Activated CD4-positive, alpha-beta T cell treated with anti-CD3 and anti-CD28 coated beads for 4 hours (primary cell): ENCODE results near the gene NKX2-3.

Source experiments
- DNase-seq, 2 donors: peaks; one replicate each; pipeline ENCODE4 v3.0.0-alpha.2; 2020

NKX2-3 gene

DNA sequence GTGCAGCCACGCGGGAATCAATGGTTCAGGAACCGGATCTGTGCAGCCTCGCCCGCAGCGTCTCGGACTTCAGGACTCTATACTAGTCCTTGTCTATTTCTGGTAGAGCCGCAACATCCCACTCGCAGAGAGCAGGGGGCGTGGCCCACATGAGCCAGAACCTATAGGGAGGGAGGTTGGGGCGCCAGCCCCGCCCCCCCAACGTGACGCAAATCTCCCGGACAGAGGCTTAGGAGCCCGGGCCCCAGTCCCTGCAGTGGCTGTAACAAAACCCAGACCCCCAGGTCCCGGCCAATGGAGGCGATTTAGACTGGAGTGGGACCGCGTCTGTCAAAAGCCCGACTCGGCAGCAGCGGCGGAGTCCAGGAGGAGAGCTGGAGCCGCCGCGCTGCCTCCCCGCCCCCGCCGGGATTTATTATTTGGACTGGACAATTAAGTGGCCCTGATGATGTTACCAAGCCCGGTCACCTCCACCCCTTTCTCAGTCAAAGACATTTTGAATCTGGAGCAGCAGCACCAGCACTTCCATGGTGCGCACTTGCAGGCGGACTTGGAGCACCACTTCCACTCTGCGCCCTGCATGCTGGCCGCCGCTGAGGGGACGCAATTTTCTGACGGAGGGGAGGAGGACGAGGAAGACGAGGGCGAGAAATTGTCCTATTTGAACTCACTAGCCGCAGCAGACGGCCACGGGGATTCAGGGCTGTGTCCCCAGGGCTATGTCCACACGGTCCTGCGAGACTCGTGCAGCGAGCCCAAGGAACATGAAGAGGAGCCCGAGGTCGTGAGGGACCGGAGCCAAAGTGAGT, at the start of gene NKX2-3:
TSS of gene NKX2-3 (plus strand) at position 256 of the 809 bp plus-strand sequence. CDS start at position 446, 190 bp downstream.
- no peak for DNase-seq

DNA sequence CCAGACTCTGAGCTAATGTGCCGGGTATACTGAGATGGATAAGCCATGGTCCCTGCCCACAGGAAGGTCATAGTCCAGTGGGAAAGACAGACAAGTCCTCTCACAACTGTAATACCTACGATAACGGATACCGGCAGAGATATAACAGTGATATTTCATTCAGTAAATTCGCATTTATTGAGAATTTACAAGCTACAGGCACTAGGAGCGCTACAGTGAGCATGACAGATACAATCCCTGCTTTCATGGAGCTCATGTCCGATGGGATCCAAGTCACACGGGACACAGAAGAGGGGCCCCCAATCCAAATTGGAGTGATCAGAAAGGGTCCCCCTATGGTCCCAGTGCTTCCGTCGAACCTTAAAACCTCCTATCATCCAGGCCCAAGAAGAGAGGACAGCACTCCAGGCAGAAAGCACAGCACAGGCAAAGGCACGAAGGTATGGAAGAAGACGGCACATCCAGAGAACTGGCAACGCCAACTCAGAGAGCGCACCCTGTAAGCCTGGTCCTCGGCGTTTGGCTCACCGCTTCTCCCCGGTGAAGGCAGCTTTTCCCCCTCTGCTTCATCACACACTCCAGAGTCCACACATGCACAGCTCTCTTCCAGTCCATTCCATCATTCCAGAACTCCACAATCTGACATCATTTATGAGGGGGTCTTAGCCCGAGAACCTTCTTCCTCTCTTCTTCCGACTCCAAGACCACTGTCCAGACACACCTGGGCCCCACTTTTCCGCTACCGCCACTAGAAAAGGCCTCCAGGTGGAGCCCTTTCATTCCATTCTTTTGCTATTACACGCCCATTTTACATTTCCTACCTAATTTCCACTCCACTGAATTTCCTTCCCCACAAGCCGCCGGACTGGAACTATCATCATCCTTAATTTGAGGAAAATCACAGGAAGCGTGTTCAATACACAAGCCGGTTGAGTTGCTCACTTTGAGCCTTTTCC, 47.8 kb upstream of the NKX2-3 start:
- no peak for DNase-seq

DNA sequence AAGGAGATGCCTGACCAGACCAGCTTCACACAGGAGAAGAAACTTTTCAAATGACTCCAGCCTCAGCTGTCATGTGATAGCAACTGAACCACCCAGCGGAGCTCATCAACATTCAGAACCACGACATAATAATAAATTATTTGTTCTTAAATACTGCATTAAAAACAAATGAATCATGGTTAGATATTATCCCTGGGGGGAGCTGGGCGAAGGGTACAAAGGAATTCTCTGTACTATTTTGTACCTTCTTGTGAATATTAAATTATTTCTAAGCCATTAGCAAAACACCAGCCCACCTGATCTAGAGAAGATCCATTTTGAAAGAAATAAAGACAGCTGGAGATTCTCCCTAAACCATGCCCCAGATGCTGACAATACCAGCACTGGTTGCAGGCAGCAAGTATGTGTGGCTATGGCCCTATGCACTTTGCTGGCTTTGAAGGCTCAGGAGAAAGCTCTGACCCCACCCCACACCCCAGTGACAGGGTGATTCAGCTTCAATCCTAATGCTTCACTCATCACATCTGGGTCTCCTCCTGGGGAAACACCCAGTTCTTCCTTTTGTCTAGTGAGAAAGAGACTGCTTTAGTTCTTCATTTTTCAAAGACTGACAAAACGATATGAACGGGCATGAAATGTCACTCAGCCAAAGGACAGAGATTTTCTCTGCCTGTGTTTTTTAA, 45.5 kb upstream of the NKX2-3 start:
- DNase-seq: no peak

- no peak for DNase-seq
Measured at GRCh38 chr10:99489271-99489670, 43.5 kb upstream of the NKX2-3 start.

DNA sequence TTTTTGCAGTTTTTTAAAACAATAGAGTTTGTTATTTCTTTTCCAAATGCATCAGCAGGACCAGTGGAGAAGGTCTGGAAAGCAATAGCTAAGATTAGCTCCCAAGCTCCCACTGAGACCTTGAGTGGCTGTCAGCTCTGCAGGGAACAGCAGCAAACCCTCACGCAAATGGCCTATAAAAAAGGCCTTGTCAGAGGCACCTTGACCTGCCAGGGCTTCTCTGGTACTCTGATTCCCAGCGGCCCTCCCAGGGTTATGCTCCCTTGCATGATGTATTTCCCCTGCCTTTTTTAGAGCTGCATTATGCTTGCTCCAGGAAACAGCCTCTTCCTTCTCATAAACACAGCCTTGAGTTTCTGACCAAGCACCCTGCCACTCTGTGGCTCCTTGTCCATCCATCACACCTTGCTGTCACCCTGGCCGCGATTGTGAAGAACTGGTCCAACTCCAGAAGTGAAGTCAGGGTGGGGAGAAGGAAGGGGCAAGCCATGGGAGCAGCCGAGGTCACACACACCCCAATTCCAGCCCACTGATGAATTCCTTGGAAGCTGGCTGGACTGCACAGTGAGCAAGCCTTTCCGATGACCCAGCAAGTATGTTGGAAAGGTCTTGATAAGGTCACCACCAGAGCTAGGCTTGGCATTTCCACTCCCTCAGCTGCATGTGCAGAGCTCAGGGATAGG, 35.3 kb upstream of the NKX2-3 start:
- DNase-seq: no peak

- no peak for DNase-seq
Measured at GRCh38 chr10:99506416-99506815, 26.3 kb upstream of the NKX2-3 start.

DNA sequence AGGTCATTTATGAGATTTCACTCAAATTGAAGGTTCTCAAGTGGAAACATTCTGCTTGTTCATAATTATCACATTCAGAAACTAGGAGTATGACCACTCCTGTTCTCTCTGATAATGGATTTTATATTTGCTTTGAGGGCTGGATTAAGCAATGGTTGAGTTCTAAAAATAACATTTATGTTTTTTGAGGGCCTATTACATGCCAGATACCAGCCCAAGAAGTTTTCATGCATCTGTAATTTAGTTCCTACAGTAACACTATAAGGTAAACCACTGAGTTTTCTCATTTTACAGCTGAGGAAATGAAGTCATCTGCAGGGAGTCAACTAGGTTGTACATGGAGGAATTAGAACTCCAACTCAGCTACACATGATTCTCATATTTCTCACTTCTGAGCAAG, 25.5 kb upstream of the NKX2-3 start:
- no peak for DNase-seq

- DNase-seq: no peak
Measured at GRCh38 chr10:99513061-99513460, 19.7 kb upstream of the NKX2-3 start.

DNA sequence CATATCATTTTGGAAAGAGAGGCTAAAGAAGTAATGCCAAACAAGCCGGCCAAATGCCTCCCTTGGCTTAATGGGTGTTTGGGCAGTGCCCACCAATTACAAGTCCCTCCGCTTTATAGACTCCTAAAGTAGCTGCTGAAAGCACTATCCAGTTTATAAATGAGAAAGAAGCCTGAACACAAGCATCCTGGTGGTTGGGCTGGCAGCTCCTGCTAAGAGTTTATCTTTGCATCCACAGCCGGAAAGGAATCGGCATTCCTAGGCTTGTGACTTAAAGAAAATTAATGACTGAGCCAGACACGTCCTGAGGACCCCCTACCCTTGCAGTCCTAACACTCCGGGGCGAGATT, 13.1 kb upstream of the NKX2-3 start:
- DNase-seq: no peak

GRCh38 chr10:99520040-99520846, 12.5 kb upstream of the NKX2-3 start:
- DNase-seq: no peak

DNA sequence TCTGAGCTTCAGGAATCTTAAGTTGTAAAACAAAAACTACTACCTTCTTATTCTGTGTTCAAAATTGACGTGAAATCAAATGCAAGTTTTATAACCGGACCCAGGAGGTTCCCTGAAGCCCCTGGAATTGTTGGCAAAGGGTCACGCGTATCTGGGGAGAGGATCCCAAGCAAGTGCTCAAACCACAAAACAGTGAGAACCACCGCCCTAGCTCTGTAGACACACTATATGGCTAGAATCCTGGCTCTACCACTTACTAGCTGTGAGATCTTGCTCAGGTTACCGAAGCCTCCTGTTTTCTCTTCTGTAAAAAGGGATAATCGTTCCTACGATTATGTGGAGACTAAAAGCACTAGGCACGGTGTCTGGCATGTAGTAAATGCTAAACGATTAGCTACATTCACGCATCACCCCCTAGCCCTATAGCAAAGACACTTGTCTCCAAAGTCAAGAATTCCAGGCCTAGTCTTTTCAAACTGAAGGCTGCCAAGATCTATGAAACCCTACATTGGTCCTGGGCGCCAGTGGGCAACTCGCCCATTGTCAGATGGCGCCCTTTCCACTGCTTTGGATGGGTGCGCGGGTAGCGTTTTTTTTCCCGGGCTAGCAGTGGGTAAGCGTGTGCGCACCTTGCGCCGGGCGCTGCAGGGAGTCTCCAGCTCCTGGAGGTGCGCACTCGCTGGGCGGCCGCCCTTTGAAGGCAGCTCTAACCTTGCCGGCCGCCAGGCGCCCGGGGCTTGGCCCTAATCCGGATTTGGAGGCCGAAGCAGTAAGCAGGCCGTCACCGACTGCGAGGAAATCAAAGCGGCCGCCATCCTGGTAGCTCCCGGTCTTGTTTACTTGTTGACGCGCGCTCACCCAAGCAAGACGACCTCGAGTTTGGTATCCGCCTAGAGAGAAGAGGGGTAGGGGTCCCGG, 11.6 kb upstream of the NKX2-3 start:
- no peak for DNase-seq

DNA sequence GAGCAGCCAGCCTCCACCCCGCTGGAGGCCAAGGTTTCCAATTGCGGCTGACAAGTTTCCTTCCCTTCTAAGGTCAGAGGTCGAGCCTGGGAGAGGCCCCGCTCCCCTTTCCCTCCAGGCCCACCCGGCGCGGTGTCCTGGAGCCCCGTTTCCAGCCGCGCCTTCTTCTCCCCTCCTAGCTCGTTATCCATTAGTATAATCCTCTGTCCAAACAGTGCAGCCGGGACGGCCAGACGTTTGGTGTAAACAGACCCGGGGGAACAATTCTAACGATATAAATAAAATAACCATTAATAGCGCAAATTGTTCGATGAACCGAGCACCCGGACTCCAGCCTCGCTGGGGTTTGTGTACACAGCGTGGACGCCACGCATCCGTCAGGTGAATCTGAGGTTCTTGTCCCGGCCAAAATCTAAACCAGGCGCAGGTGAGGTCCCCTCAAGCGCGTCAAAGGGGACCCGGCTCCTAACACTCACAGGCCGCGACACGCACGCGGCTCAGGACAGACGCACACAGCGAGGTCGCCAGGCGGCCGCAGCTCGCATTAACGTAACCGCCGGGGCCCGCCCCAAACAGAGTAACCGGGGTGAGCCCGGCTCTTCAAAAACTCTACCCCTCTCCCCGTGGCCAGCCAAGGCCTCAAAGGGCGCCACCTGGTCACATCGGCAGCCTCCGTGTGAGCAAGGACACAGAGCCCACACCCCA, 10.8 kb upstream of the NKX2-3 start:
- no peak for DNase-seq

DNA sequence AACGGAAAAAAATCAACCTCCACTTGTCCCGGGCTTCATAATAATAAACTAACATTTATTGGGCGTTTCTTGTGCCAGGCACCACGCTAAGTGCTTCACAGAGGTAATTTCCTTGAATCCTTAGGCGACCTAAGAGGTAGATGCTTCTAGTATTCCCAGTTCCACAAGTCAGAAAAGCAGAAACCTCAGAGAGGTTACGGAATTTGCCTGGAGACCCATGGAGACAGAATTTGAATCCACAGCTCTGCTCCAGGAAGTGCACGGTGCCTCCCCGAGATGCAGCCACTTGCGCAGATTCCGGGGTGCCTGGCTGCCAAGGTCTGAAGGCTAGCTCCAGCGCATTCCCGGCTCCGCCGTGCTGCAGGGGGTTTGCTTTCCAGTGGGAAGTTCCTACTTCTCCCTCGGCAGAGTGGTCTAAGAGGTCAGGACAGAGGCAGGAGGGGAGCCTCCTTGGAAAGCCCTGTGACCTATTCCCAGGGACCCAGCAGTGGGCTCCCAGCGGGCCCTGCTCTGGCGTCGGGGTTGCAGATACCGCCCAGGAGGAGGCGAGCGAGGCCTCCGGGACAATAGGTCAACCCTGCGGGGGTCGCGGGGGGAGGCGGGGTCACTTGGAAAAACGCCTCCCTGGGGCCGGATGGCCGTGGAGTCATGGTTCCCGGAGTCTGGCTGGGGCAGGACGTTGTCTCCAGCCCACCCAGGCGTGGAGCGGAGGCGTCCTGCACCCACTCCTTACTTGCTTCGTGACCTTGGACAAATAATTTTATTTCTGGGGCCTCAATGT, 10.1 kb upstream of the NKX2-3 start:
- no peak for DNase-seq

DNA sequence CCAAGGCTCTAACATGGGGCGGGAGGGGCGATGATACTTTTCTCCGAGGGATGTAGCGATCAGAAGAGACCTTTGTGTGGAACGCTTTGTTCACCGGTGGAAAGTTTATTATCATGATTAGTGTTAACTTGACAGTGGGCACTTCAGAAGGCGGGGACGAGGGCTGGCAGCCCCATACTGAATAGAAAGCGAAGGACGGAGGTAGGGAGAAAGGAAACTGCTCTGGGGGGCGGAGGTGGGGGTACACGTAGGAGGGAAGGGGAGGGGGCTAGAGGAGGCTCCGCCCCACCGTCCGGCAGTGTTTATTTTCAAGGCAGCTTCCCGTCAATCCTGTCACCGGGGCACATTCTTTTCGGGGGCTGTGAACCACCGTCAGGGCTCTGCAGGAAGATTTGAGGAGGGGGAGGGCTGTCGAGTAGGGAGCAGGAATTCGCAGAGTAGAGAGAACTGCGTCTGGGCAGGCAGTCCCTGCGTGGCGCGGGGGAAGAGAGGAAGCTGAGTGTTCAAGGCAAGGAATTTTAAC, 9.4 kb upstream of the NKX2-3 start:
- no peak for DNase-seq

- no peak for DNase-seq
Measured at GRCh38 chr10:99524050-99524666, 8.6 kb upstream of the NKX2-3 start.

GRCh38 chr10:99524736-99525380, 7.9 kb upstream of the NKX2-3 start:
- DNase-seq: no peak

DNA sequence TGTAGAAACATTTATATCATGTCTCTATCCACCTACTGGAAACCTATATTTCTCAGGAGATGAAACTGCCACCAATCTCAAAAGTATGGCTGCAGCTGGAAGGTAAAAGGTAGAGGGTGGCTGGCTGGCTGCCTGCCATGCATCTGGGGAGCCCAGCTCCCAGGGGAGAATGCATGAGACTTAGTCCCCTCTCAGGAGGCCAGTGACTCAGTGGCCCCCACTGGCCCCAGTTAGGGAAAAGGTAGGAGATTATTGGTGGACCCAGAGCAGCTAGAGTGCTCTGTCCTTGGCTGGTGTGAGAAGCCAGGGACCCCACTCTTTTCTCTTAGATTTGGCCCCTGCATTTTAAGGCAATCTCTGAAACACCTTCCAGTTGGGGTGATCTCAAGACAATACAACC, 6.8 kb upstream of the NKX2-3 start:
- no peak for DNase-seq
